Measurements from ENCODE around the gene TTC33. TPM values are rescaled to one million over a fixed set of nuclear protein-coding genes. Genes with fewer than 3 reads are reported as not detected.

The TTC33 gene
- total and polyA plus RNA-seq, 2 of the 13 experiments (the other 11 are each of a cell fraction or from before 2014, with no cell fraction given): 4.5 to 20.0 TPM

DNA sequence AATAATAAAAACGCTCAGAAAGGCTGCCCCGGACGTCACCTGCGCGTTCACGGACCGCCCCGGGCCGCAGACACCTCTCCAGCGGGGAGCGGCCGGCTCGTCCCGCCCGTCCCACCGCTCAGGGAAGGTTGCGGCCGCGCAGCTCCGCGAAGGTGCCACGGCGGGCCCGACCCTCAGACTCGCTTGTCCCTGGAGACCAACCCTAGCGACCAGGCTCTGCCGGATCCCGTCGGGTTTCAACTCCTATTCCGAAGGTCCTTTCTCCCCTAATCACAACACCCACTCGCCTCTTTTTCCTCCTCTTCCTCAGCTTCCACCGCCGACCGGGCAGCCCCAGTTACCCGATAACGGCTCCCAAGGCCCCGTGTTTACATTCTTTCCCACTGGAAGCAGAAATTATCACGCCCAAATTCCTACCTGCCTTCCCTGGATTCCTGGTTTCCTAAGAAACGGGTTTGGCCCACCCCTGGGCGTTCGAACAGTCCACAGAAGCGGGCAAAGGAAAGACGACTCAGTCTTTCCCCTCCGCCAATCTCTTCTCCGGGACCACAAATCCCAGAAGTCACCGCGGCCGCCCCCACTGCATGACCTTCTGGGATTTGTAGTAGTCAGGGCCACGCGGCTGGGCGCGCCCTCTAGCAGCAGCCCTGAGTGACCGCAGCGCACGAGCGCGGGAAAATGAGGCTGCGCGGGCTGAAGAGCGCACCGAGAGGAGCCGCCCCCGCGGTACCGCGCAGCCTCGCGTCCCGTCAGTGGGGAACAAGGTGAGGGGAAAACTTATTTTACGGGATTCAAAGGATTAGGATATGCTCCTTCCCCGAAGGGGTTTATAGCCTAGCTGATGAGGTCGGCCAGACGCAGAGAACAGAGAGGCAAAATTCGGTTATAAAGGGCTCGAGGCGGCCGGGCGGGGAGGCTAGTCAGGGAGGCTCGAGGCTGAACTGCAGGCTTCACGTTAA, at the start of gene TTC33 (continued):
- TF ChIP-seq, protein P1, sequence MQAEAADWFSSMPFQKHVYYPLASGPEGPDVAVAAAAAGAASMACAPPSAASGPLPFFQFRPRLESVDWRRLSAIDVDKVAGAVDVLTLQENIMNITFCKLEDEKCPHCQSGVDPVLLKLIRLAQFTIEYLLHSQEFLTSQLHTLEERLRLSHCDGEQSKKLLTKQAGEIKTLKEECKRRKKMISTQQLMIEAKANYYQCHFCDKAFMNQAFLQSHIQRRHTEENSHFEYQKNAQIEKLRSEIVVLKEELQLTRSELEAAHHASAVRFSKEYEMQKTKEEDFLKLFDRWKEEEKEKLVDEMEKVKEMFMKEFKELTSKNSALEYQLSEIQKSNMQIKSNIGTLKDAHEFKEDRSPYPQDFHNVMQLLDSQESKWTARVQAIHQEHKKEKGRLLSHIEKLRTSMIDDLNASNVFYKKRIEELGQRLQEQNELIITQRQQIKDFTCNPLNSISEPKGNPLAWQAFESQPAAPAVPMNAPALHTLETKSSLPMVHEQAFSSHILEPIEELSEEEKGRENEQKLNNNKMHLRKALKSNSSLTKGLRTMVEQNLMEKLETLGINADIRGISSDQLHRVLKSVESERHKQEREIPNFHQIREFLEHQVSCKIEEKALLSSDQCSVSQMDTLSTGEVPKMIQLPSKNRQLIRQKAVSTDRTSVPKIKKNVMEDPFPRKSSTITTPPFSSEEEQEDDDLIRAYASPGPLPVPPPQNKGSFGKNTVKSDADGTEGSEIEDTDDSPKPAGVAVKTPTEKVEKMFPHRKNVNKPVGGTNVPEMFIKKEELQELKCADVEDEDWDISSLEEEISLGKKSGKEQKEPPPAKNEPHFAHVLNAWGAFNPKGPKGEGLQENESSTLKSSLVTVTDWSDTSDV (CRISPR knock-in tag; IDR thresholded peaks at IDR 0.05): no peak; the same call in 1 of the 2 replicates
- TF ChIP-seq ZNF383 (CRISPR knock-in tag; IDR thresholded peaks at IDR 0.05; ENCODE audit: borderline replicate concordance): no peak
- TF ChIP-seq BRD4 (CRISPR knock-in tag; IDR thresholded peaks at IDR 0.05): no peak
- TF ChIP-seq SMARCE1 (IDR thresholded peaks at IDR 0.05; ENCODE audit: borderline replicate concordance): no peak
- peak in 1 of 2 experiments; percentile 57; a peak in 1 of 4 replicates for TF ChIP-seq KLF16 (CRISPR knock-in tag; IDR thresholded peaks at IDR 0.05)
- no peak for TF ChIP-seq ZNF17 (CRISPR knock-in tag; IDR thresholded peaks at IDR 0.05)
- TF ChIP-seq ZNF205 (CRISPR knock-in tag; IDR thresholded peaks at IDR 0.05): peak; percentile 60; the same call in 1 of the 2 replicates
- TF ChIP-seq, protein P2, sequence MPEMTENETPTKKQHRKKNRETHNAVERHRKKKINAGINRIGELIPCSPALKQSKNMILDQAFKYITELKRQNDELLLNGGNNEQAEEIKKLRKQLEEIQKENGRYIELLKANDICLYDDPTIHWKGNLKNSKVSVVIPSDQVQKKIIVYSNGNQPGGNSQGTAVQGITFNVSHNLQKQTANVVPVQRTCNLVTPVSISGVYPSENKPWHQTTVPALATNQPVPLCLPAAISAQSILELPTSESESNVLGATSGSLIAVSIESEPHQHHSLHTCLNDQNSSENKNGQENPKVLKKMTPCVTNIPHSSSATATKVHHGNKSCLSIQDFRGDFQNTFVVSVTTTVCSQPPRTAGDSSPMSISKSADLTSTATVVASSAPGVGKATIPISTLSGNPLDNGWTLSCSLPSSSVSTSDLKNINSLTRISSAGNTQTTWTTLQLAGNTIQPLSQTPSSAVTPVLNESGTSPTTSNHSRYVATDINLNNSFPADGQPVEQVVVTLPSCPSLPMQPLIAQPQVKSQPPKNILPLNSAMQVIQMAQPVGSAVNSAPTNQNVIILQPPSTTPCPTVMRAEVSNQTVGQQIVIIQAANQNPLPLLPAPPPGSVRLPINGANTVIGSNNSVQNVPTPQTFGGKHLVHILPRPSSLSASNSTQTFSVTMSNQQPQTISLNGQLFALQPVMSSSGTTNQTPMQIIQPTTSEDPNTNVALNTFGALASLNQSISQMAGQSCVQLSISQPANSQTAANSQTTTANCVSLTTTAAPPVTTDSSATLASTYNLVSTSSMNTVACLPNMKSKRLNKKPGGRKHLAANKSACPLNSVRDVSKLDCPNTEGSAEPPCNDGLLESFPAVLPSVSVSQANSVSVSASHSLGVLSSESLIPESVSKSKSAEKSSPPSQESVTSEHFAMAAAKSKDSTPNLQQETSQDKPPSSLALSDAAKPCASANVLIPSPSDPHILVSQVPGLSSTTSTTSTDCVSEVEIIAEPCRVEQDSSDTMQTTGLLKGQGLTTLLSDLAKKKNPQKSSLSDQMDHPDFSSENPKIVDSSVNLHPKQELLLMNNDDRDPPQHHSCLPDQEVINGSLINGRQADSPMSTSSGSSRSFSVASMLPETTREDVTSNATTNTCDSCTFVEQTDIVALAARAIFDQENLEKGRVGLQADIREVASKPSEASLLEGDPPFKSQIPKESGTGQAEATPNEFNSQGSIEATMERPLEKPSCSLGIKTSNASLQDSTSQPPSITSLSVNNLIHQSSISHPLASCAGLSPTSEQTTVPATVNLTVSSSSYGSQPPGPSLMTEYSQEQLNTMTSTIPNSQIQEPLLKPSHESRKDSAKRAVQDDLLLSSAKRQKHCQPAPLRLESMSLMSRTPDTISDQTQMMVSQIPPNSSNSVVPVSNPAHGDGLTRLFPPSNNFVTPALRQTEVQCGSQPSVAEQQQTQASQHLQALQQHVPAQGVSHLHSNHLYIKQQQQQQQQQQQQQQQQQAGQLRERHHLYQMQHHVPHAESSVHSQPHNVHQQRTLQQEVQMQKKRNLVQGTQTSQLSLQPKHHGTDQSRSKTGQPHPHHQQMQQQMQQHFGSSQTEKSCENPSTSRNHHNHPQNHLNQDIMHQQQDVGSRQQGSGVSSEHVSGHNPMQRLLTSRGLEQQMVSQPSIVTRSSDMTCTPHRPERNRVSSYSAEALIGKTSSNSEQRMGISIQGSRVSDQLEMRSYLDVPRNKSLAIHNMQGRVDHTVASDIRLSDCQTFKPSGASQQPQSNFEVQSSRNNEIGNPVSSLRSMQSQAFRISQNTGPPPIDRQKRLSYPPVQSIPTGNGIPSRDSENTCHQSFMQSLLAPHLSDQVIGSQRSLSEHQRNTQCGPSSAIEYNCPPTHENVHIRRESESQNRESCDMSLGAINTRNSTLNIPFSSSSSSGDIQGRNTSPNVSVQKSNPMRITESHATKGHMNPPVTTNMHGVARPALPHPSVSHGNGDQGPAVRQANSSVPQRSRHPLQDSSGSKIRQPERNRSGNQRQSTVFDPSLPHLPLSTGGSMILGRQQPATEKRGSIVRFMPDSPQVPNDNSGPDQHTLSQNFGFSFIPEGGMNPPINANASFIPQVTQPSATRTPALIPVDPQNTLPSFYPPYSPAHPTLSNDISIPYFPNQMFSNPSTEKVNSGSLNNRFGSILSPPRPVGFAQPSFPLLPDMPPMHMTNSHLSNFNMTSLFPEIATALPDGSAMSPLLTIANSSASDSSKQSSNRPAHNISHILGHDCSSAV (CRISPR knock-in tag; IDR thresholded peaks at IDR 0.05; ENCODE audit: borderline replicate concordance): no peak
- TF ChIP-seq SAP130 (CRISPR knock-in tag; IDR thresholded peaks at IDR 0.05; ENCODE audit: low read depth): peak; percentile 83
- TF ChIP-seq HOXA7 (CRISPR knock-in tag; IDR thresholded peaks at IDR 0.05): no peak
- TF ChIP-seq ESRRA (CRISPR knock-in tag; IDR thresholded peaks at IDR 0.05; ENCODE audit: low read depth): no peak
- TF ChIP-seq, protein P3, sequence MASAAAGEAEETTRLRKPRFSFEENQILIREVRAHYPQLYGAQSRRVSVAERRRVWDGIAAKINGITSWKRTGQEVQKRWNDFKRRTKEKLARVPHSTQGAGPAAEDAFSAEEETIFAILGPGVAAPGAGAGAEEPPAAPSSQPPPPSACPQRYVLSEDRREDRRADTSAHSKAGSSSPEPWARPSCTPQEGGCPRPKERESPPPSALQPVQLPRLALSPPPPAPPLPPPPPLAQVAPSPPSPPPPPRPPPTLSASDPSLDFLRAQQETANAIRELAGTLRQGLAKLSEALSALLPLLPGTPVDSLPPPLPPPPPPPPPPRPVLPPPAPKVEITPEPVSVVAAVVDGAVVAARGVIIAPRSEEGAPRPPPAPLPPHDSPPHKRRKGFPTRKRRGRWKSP (CRISPR knock-in tag; IDR thresholded peaks at IDR 0.05): peak; percentile 76
- TF ChIP-seq HDAC2 (CRISPR knock-in tag; IDR thresholded peaks at IDR 0.05): peak; percentile 44
- peak; percentile 82; the same call in 1 of the 2 replicates for TF ChIP-seq ZNF607 (CRISPR knock-in tag; IDR thresholded peaks at IDR 0.05; ENCODE audit: borderline replicate concordance)
- TF ChIP-seq TAF1 (CRISPR knock-in tag; IDR thresholded peaks at IDR 0.05): peak; percentile 49; the same call in 1 of the 2 replicates
- 0 out of 2 replicates have a peak, but pooled peaks have one; percentile 48 for TF ChIP-seq CCDC6 (CRISPR knock-in tag; IDR thresholded peaks at IDR 0.05)
- TF ChIP-seq ZNF766 (CRISPR knock-in tag; IDR thresholded peaks at IDR 0.05; ENCODE audit: borderline replicate concordance): peak; percentile 34; the same call in 1 of the 2 replicates
